ENCODE results near the gene SLC25A18.

SLC25A18 gene

DNA sequence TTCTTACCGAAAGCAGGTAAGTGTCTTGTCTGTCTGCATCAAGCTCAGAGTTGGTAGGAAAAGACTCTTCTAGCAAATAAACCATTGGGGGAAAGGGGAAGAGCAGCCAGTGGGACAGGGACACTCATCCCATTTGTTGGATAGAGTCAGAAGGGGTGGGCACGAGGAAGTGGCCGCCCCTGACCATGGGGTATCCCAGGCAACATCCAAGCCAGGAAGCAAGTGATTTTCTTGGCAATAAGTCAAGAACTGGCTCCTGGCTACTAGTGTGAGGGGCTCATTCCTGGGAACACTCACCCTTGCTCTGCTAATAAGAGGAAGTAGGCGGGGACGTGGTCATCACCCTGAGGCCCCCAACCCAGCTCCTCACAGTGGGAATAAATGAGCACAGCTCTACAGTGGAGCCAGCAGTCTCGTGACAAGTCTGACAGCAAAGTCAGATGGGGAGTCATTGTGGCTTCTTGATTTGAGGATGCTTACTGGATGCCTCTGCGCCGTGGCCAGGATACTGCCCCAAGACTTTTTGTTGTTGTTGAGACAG, 6.7 kb downstream of the SLC25A18 start:
- DNase-seq (ENCODE audit: extremely low read depth in 1 of 2, low read depth in 1 of 2): no peak

DNA sequence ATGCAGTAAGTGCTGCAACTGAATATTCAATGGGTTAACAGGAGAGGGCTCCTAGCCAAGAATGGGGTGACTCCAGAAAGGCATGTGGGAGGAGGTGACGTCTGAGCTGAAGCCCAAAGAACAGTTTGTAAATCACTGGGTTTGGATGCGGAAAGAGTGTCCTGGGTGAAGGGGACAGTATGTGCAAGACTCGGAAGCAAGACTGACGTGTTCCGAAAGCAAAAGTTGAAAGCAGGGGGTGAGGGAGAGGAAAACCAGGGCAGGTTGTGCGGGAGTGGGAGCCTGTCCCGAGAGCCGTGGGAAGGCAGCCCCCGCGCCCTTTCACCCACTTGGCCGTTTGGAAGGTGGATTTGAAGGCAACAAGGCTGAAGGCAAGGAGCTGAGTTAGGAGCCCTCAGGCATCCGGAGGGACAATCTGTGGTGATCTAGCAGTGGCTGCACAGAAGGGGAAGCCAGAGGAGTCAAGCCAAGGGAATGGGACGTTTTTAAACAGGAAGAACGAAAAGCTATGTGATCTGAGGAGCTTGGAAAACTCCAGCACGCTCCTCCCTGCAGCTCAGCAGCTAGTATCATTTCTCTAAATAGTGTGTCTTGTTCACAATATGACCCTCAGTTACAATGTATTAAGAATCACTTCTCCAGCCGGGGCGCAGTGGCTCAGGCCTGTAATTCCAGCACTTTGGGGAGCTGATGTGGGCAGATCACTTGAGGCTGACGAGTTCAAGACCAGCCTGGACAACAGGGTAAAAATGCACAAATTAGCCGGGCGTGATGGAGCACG, 7.7 kb downstream of the SLC25A18 start:
- no peak for DNase-seq (ENCODE audit: extremely low read depth in 1 of 2, low read depth in 1 of 2)

GRCh38 chr22:17575151-17575550, 11.9 kb downstream of the SLC25A18 start:
- DNase-seq (ENCODE audit: extremely low read depth in 1 of 2, low read depth in 1 of 2): no peak

- no peak for DNase-seq (ENCODE audit: extremely low read depth in 1 of 2, low read depth in 1 of 2)
Measured at GRCh38 chr22:17575681-17576080, 12.4 kb downstream of the SLC25A18 start.

DNA sequence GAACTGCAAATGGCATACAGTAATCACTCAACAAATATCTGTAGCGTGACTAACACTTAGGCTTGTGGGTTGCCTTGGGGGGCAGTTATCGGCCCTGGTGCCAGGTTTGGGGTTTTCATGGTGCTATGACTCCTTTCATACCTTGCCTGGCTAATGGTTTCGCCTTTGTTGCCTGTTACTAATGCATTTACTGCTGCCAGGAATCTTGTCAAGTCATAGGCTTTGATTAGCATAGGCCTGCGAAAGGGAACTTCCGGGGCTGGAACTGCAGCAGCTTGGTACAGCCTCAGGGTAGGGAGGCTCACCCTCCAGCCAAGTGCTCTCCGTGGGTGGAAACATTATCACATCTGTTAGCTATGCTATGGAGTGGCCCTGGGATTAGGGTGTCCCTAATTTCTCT, 13.2 kb downstream of the SLC25A18 start:
- DNase-seq (ENCODE audit: extremely low read depth in 1 of 2, low read depth in 1 of 2): no peak

GRCh38 chr22:17578136-17578754, 14.9 kb downstream of the SLC25A18 start:
- no peak for DNase-seq (ENCODE audit: extremely low read depth in 1 of 2, low read depth in 1 of 2)

GRCh38 chr22:17579535-17579981, 16.3 kb downstream of the SLC25A18 start:
- no peak for DNase-seq (ENCODE audit: extremely low read depth in 1 of 2, low read depth in 1 of 2)

DNA sequence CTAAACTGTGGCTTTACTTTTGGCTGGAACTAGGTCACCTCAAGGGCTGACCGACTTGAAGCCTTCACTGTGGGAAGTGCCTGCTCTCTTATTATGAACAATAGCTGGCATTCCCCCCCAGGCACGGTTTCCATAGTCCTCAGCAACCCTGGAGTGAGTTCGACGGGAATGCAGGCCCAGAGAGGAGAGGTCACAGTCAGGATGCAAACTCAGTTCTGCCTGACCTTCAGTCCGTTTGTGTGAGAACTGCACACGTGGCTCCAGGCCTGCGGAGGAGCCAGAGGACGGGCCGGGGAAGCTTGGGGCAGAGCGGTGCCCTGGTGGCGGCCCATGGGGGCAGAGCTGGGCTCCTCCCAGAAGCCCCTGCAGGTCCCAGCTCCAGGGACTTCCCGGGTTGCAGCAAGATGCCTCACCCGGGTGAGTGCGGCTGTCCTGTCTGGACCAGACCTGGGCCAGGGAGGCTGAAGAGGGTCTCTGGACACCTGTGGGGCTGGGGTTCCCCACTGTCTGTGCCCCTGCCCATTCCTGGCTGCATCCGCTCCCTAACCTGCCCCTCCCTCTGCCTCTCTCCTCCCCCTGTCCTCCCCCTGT, 17.2 kb downstream of the SLC25A18 start:
- DNase-seq (ENCODE audit: extremely low read depth in 1 of 2, low read depth in 1 of 2): no peak

DNA sequence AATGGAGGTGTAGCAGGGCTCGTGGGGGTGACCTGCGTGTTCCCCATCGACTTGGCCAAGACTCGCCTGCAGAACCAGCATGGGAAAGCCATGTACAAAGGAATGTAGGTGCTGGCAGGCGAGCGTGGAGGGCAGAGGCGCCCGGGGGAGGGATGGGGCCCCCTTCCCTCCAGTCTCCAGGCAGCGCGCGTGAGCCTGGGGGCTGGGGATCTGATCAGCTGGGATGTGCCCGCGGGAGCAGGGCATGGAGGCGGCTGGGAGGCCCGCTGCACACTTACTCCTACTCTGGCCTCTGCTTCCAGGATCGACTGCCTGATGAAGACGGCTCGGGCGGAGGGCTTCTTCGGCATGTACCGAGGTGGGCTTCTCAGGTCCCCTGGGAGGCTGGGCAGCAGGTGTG, 17.8 kb downstream of the SLC25A18 start:
- DNase-seq (ENCODE audit: extremely low read depth in 1 of 2, low read depth in 1 of 2): no peak

- DNase-seq (ENCODE audit: extremely low read depth in 1 of 2, low read depth in 1 of 2): no peak
Measured at GRCh38 chr22:17581631-17582030, 18.3 kb downstream of the SLC25A18 start.

DNA sequence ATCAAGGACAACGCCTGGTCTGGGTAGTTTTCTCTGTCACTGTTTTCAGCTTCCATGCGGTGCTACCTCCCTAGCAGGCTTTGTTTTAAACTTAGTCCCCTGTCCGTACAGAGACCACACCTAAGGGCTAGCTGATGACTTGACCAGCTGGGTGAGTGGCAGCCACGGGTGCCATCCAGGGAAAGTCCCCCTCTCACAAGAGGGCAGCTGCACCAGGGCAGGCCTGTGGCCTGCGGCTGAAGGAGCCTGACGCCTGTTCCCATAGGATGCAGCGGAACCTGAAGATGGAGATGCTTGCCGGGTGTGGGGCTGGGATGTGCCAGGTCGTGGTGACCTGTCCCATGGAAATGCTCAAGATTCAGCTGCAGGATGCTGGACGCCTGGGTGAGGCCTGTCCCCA, 19.9 kb downstream of the SLC25A18 start:
- DNase-seq (ENCODE audit: extremely low read depth in 1 of 2, low read depth in 1 of 2): no peak

DNA sequence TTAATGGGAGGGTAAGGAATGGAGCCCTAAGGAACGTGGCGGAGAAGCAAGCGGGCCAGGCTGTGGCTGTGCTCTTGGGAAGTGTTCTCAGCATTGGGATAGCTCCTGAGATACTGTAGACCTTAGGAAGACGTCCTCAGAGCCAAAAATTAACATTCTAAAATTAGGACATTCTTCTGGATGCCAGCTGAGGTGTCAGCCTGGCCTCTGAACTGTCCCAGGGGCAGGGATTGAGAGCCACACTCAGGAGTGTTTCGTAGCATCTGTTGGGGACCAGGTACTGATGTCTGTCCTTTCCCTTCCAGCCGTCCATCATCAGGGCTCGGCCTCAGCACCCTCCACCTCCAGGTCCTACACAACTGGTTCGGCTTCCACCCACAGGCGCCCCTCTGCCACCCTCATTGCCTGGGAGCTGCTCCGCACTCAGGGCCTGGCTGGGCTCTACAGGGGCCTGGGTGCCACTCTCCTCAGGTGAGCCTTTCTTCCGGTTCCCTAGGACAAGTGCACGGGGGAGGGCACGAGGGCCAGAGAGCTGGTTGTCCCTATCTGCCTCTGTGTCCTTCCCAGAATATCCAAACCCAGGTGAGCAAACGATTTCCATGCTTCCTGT, 23.6 kb downstream of the SLC25A18 start:
- DNase-seq (ENCODE audit: extremely low read depth in 1 of 2, low read depth in 1 of 2): no peak

DNA sequence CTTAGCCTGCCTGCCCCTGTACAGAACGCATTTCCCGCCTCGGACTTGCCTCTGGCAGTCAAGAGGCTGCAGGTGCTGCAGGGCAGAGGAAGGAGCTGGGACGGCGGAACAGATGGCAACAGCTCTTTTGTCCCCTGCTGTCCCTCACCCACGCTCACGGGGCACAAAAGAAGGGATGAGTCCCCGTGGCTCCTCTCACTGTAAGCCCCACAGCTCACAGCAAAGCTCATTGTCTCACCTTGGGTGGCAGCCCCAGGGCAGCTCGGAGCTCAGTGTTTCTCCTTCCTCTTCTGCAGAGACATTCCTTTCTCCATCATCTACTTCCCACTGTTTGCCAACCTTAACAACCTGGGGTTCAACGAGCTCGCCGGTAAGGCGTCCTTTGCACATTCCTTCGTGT, 24.3 kb downstream of the SLC25A18 start:
- DNase-seq (ENCODE audit: extremely low read depth in 1 of 2, low read depth in 1 of 2): no peak

DNA sequence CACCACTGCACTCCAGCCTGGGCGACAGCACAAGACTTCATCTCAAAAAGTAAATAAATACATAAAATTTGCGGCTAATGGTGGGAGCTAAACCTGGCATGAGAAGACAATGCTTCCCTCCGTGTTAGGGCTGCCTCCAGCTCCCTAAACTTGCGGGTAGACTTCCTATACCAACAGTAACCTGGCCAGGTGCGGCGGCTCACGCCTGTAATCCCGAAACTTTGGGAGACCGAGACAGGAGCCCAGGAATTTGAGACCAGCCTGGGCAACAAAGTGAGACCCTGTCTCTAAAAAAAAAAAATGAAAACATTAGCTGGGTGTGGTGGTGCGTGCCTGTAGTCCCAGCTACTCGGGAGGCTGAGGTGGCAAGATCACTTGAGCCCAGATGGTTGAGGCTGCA, 25.3 kb downstream of the SLC25A18 start:
- DNase-seq (ENCODE audit: extremely low read depth in 1 of 2, low read depth in 1 of 2): no peak

DNA sequence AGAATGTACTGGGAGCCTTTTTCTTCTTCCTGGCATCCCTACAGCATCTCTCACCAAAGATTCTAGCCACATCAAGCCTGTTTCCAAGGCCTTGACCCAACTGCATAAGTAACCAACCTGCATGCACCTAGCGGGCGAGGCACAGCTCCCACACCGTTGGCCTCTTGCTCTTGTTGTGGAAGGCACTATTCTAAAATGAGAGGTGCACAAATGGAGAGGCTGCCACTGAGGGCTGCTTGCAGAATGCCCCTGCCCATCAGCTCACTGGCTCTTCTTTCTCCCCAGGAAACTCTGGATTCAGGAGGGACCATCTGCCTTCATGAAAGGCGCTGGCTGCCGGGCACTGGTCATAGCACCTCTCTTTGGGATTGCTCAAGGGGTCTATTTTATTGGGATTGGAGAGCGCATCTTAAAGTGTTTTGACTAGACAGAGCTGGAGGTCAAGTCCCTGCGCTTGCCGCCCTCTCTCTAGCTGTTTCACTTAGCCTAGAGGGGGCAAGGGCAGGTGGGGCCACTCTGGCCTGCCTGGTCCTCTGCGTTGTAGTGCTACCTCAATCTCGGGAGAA, 26.6 kb downstream of the SLC25A18 start:
- no peak for DNase-seq (ENCODE audit: extremely low read depth in 1 of 2, low read depth in 1 of 2)

GRCh38 chr22:17590586-17590985, 27.3 kb downstream of the SLC25A18 start:
- DNase-seq (ENCODE audit: extremely low read depth in 1 of 2, low read depth in 1 of 2): no peak

GRCh38 chr22:17592201-17592600, 28.9 kb downstream of the SLC25A18 start:
- DNase-seq (ENCODE audit: extremely low read depth in 1 of 2, low read depth in 1 of 2): no peak

GRCh38 chr22:17596226-17596625, 32.9 kb downstream of the SLC25A18 start:
- no peak for DNase-seq (ENCODE audit: extremely low read depth in 1 of 2, low read depth in 1 of 2)

GRCh38 chr22:17597217-17597616, 33.9 kb downstream of the SLC25A18 start:
- no peak for DNase-seq (ENCODE audit: extremely low read depth in 1 of 2, low read depth in 1 of 2)

- DNase-seq (ENCODE audit: extremely low read depth in 1 of 2, low read depth in 1 of 2): no peak
Measured at GRCh38 chr22:17598318-17598717, 35.0 kb downstream of the SLC25A18 start.

- DNase-seq (ENCODE audit: extremely low read depth in 1 of 2, low read depth in 1 of 2): no peak
Measured at GRCh38 chr22:17601031-17601430, 37.7 kb downstream of the SLC25A18 start.

All from activated CD8-positive, alpha-beta memory T cell treated with anti-CD3 and anti-CD28 coated beads for 1 hour (primary cell).